Tibial nerve (tissue), 3 donors: ENCODE results near the gene NCOA3.

Source experiments
- CTCF ChIP-seq, 5 experiments: fragments of 200-600 bp in 3 of 5; fragments of 450-650 bp in 2 of 5; sonication (generic) in 3 of 5; IDR thresholded peaks; one replicate each; pipeline ENCODE4 v1.5.1; 2016 to 2019; ENCODE audit warnings: antibody characterized with exemption in 5 of 5, mild to moderate bottlenecking in 3 of 5, moderate library complexity in 2 of 5
- POLR2A ChIP-seq, 2 donors: fragments of 450-650 bp; IDR thresholded peaks; one replicate each; pipeline ENCODE4 v1.6.1; 2017; ENCODE audit warnings: antibody characterized with exemption in 2 of 2, mild to moderate bottlenecking in 2 of 2, moderate library complexity in 2 of 2

DNA sequence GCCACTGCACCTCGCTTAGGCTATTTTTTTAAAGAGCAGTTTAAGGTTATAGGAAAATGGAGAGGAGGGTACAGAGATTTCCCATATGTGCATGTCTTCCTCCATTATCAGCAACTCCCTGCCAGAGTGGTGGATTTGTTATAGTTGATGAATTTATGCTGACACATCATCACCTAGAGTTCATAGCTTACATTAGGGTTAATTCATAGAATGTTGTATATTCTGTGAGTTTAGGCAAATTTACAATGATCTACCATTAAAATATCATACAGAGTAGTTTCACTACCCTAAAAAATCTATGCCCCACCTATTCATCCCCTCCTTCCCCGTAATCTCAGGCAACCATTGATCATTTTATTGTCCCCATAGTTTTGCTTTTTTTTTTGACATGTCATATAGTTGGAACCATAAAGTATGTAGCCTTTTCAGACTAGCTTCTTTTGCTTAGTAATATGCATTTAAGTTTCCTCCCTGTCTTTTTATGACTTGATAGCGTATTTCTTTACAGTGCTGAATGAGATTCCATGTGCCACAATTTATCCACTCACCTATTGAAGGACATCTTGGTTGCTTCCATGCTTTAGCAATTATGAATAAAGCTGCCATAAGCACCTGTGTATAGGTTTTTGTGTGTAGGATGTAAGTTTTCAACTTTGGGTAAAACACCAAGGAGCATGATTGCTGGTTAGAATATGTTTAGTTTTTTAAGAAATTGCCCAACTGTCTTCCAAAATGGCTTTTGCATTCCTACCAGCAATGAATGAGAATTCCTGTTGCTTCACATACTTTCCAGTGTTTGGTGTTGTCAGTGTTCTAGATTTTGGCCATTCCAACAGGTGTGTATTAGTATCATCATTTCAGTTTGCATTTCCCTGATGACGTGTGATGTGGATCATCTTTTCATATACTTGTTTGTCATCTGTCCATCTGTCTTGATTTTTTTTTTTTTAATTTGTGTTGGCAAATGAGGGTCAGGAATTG, 60.2 kb downstream of the NCOA3 start:
- TF ChIP-seq CTCF (IDR thresholded peaks at IDR 0.05) (no peak), POLR2A (IDR thresholded peaks at IDR 0.05) (no peak)
